ENCODE results near the gene PRKN.

- TF ChIP-seq CTCF (IDR thresholded peaks at IDR 0.05) (no peak), ZFX (IDR thresholded peaks at IDR 0.05; ENCODE audit: borderline replicate concordance) (no peak)
Observed at GRCh38 chr6:161507375-161507774, 1220.2 kb downstream of the PRKN start.

Data from 22Rv1 (cell line).